Heart left ventricle (tissue), 16 donors: ENCODE data around the gene LRRC41. TPM values are rescaled to one million over a fixed set of nuclear protein-coding genes. Genes with fewer than 3 reads are reported as not detected.
A peak's percentile ranks its signal among the peaks of the same experiment; 100 is the strongest.

Experiments
- ATAC-seq, 4 donors: fragments of 200-7000 bp; cut with Tn5 transposase; one replicate each; pipeline ENCODE4 v1.9.1; 2020 to 2022; ENCODE audit warnings: moderate library complexity in 4 of 4, mild to moderate bottlenecking in 3 of 4, moderate number of reproducible peaks in 1 of 4
- DNase-seq, 5 donors: peaks; one replicate each; pipeline ENCODE4 v3.0.0-alpha.2; 2020
- H3K27ac ChIP-seq, 12 donors: fragments of 200-600 bp; sonication (generic) in 4 of 12; one replicate each; pipeline versions ENCODE4 v1.5.0 to v1.8.0; 2016 to 2022; ENCODE audit warnings: mild to moderate bottlenecking in 2 of 12
- H3K27me3 ChIP-seq, 9 donors: fragments of 200-600 bp; sonication (generic) in 2 of 9; one replicate each; pipeline versions ENCODE4 v1.5.1 to v1.8.0; 2016 to 2022; ENCODE audit warnings: mild to moderate bottlenecking in 3 of 9
- H3K36me3 ChIP-seq, 9 donors: fragments of 200-600 bp; sonication (generic) in 2 of 9; one replicate each; pipeline versions ENCODE4 v1.5.0 to v1.8.0; 2018 to 2022; ENCODE audit warnings: mild to moderate bottlenecking in 2 of 9
- H3K4me1 ChIP-seq, 12 donors: fragments of 200-600 bp; sonication (generic) in 4 of 12; one replicate each; pipeline versions ENCODE4 v1.5.0 to v1.8.0; 2016 to 2022; ENCODE audit warnings: mild to moderate bottlenecking in 3 of 12
- H3K4me3 ChIP-seq, 12 donors: fragments of 200-600 bp; sonication (generic) in 4 of 12; one replicate each; pipeline versions ENCODE4 v1.5.0 to v1.8.0; 2017 to 2022; ENCODE audit warnings: mild to moderate bottlenecking in 9 of 12, moderate library complexity in 4 of 12
- H3K9me3 ChIP-seq, 12 donors: fragments of 200-600 bp; sonication (generic) in 4 of 12; one replicate each; pipeline versions ENCODE4 v1.5.0 to v1.8.0; 2016 to 2022; ENCODE audit warnings: mild to moderate bottlenecking in 1 of 12
- CTCF ChIP-seq, 12 donors: fragments of 200-600 bp; sonication (generic) in 4 of 12; IDR thresholded peaks; one replicate each; pipeline versions ENCODE4 v1.5.0 to v1.8.0; 2018 to 2022; ENCODE audit warnings: antibody characterized with exemption in 12 of 12, mild to moderate bottlenecking in 5 of 12
- POLR2A ChIP-seq, 2 donors: fragments of 450-650 bp; IDR thresholded peaks; one replicate each; pipeline ENCODE4 v1.6.1; 2017; ENCODE audit warnings: antibody characterized with exemption in 2 of 2, mild to moderate bottlenecking in 2 of 2, moderate library complexity in 2 of 2
- WGBS, 4 donors: extraction: QIAGEN DNeasy Blood & Tissue Kit in 2 of 4; methylation state at CpG; one replicate each; pipeline versions ENCODE4 v1.1.5 to v1.1.7; 2013 to 2018; 5-methylcytosine and 5-hydroxymethylcytosine counted together
- intact Hi-C, 10 donors: fragments of 100-400 bp; cut with DNase I; formaldehyde crosslinking; loops; one replicate each; pipeline versions ENCODE4 v1.11.1 to v1.14.2; 2022
- polyA plus RNA-seq, 2 donors: library from polyadenylated mRNA; stranded (reverse); fragments of 200-250 nt; gene quantifications; one replicate each; pipeline ENCODE4 v1.2.3, GENCODE V29; 2013
- total RNA-seq, 9 donors: library from RNA; depleted of rRNA in 2 of 9; stranded (reverse); fragments of >200 nt in 2 of 9; fragmentation: NEBNext Ultra II Directional in 3 of 9; extraction: Animal tissue kit (Norgen Biotek cat#: 25700) in 3 of 9; gene quantifications; one replicate each; pipeline versions ENCODE4 v1.1.0 to v1.2.4, GENCODE V29; 2016 to 2023
- donor health status: ischemic (EF 13 %, LVEDD 7.1; RV severe dilation, severe dysfunction).
- donor health status: healthy with polysubstance abuse.
- donor health status: DM: no; HTN: yes; CAD: no.
- donor health status: DM: no; HTN: no; CAD: no.
- donor health status: ischemic (EF 25% LVEDD 6.9; RV normal size, moderate dysfunction).
- donor health status: ischemic (EF 25% LVEDD 5.7; RV mildly dilated, moderate dysfunction).
- donor health status: healthy.
- donor health status: DM: yes; HTN: yes; CAD: no.
- donor health status: ischemic (EF 35%, LVEDD 5.7; RV mildly dilated, moderate dysfunction).
- donor health status: nonischemic (EF 11% LVEDD 7.7; RV severe dilation, severe dysfunction).
- donor health status: DM: yes; HTN: yes; CAD: no.
- donor health status: PGD.
- donor health status: ischemic (EF 29% LVEDD 5.4; RV normal size, mild dysfunction).
- donor health status: nonischemic (EF 23%, LVEDD 6.1; RV moderate dilation, normal function).

The LRRC41 gene
- total and polyA plus RNA-seq, 11 donors = 17.4 to 60.5 (median 44.1) TPM

DNA sequence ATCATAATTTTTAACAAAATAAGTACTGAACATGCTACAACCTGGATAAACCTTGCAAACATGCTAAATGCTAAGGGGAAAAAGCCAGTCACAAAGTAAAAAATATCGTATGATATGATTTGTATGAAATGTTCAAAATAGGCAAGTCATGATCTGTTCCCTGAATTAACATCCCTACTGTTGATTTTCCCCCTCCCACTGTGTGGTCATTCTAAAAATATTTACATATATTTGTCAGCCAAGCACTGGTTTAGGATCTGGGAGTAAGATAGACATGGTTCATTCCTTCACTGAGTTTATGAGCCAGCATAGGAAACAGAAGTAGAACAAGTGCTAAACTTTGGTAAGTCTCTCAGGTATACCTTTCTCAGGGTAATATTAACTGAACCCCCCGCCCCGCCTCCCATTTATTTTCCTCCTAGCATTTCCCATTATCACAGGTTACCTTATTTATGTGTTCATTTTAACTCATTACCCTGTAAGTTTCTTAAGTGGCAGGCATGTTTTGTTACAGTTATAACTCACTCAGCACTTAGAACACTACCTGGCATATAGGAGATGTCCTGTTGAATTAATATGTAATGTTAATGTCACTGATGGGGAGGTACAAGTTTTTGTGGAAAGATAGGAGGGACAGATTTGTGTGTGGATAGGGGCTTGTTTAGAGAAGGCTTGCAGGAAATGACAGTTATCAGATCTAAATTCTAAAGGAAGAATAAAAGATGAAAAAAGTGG, 12.4 kb upstream of the LRRC41 start:
- H3K4me1 ChIP-seq = no peaks in the 10 kb centered on the region

GRCh38 chr1:46310321-46310720, 6.9 kb upstream of the LRRC41 start:
- ATAC-seq = no peak
- TF ChIP-seq POLR2A (IDR thresholded peaks at IDR 0.05) = no peak
- no peak for TF ChIP-seq CTCF (IDR thresholded peaks at IDR 0.05)
- WGBS, 4 donors = 97 to 99% (median 98%) methylated on average over 4 of the region's 4 CpGs
- H3K4me1 ChIP-seq = peaks cover 3 to 40% (median 31%) of the 10 kb centered on the region in 12 donors
- H3K27ac ChIP-seq = no peak overlapping the region
- no peak overlapping the region for H3K4me3 ChIP-seq
- DNase-seq = no peak
- H3K36me3 ChIP-seq = peaks cover 4 to 86% (median 64%) of the 10 kb centered on the region in 9 donors
- intact Hi-C loops = no loop called here
- H3K9me3 ChIP-seq = no peaks in the 10 kb centered on the region
- H3K27me3 ChIP-seq = no peaks in the 10 kb centered on the region

More for the DNA sequence above, 12.4 kb upstream of the LRRC41 start:
- H3K27ac ChIP-seq = no peak overlapping the region
- intact Hi-C loops = no loop called here
- peaks cover 0 to 76% (median 70%) of the 10 kb centered on the region in 9 donors for H3K36me3 ChIP-seq
- no peak overlapping the region for H3K4me3 ChIP-seq
- TF ChIP-seq POLR2A (IDR thresholded peaks at IDR 0.05) = no peak
- TF ChIP-seq CTCF (IDR thresholded peaks at IDR 0.05) = no peak
- no peak for DNase-seq
- 85 to 91% (median 89%) methylated on average over 3 of the region's 3 CpGs for WGBS, 4 donors
- no peaks in the 10 kb centered on the region for H3K27me3 ChIP-seq
- ATAC-seq = no peak
- H3K9me3 ChIP-seq = no peaks in the 10 kb centered on the region

DNA sequence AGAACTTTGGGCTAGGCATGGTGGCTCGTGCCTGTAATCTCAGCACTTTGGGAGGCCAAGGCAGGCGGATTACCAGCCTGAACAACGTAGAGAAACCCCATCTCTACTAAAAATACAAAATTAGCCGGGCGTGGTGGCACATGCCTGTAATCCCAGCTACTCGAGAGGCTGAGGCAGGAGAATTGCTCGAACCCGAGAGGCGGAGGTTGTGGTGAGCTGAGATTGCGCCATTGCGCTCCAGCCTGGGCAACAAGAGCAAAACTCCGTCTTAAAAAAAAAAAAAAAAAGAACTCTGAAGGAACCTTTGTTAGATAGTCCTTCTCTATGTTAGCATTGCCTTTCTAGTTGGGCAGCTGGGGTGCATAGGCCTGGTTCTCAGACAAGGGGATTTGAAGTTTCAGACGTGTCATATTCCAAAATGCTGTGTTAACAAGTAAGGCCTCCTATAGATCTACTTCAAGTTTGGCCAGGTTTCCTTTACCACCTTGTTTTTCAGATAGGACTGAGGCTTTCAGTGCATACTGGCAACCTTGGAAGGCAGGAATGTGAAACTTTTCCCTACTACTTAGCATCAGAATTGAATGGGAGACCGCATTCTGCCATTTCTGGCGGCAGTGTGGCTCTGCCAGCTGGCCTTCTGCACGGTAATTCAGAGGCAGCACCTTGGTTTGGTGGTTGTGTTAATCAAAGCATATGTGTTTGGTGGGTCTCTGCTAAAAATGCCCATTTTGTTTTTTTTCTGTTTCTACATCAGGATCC, 6.2 kb upstream of the LRRC41 start:
- no peaks in the 10 kb centered on the region for H3K9me3 ChIP-seq
- peaks cover 3 to 48% (median 35%) of the 10 kb centered on the region in 12 donors for H3K4me1 ChIP-seq
- intact Hi-C loops = loop anchor here in 1 of 10 donors (10.0 kb wide), 1 partner anchor 65 kb away; the partner anchor contains the start of gene RAD54L
- WGBS, 4 donors = 78 to 86% (median 83%) methylated on average over 16 of the region's 16 CpGs
- no peak for TF ChIP-seq CTCF (IDR thresholded peaks at IDR 0.05)
- TF ChIP-seq POLR2A (IDR thresholded peaks at IDR 0.05) = no peak
- H3K27ac ChIP-seq = no peak overlapping the region
- no peak overlapping the region for H3K4me3 ChIP-seq
- no peak for DNase-seq
- peaks cover 4 to 78% (median 57%) of the 10 kb centered on the region in 9 donors for H3K36me3 ChIP-seq
- no peaks in the 10 kb centered on the region for H3K27me3 ChIP-seq
- no peak for ATAC-seq

- Histone ChIP-seq H3K36me3 (peaks cover 4 to 44% (median 22%) of the 10 kb centered on the region in 9 donors), H3K4me1 (peaks cover 3 to 58% (median 40%) of the 10 kb centered on the region in 12 donors), H3K4me3 (peak overlapping the region in 5 of 12 donors; percentile 9 to 96 (median 90)), H3K27ac (no peak overlapping the region), H3K27me3 (no peaks in the 10 kb centered on the region), H3K9me3 (no peaks in the 10 kb centered on the region)
- TF ChIP-seq POLR2A (IDR thresholded peaks at IDR 0.05) = no peak
- no peak for TF ChIP-seq CTCF (IDR thresholded peaks at IDR 0.05)
- DNase-seq (no peak), ATAC-seq (no peak)
- WGBS, 4 donors = 82 to 92% (median 89%) methylated on average over 8 of the region's 8 CpGs
- intact Hi-C loops = loop anchor here in 1 of 10 donors (10.0 kb wide), 1 partner anchor 61 kb away; the partner anchor contains the start of gene RAD54L
Observed at GRCh38 chr1:46306159-46306530, 2.7 kb upstream of the LRRC41 start.
